IMR-90 (cell line): ENCODE data around the gene TTC39C. TPM values are rescaled to one million over a fixed set of nuclear protein-coding genes. Genes with fewer than 3 reads are reported as not detected.

ENCODE experiments used
- ATAC-seq: fragments of 200-7000 bp; cut with Tn5 transposase; 2 replicates; pipeline ENCODE4 v1.9.1; 2020; ENCODE audit warnings: low read depth, mild to moderate bottlenecking, moderate library complexity
- BruUV-seq: library from RNA; stranded (reverse); fragments of 400-500 nt; replicated peaks from 2 replicates; lab custom pipeline; 2021; lab: Mats Ljungman, UMichigan
- CTCF ChIA-PET: fragments of 300-600 bp; formaldehyde crosslinking; extraction: SDS; loops from one replicate; lab custom pipeline; 2021; ENCODE audit warnings: antibody characterized with exemption; lab: Yijun Ruan, JAX
- POLR2A ChIA-PET: fragments of 300-600 bp; sonication (Branson Sonifier 250); formaldehyde crosslinking; loops from one replicate; lab custom pipeline; 2022; ENCODE audit warnings: antibody characterized with exemption; ENCODE audit not compliant: unreplicated experiment; lab: Charles Lee
- DNase-seq: peaks from one replicate; pipeline ENCODE4 v3.0.0; 2013
- H2AFZ ChIP-seq: replicated peaks from 2 replicates; pipeline ENCODE3; 2013; ENCODE audit warnings: low read length, mild to moderate bottlenecking; ENCODE audit not compliant: poor library complexity
- H2AK5ac ChIP-seq: 2 replicates; pipeline ENCODE4 v1.6.1; 2013; ENCODE audit warnings: low read depth, low read length, inconsistent platforms
- H2AK9ac ChIP-seq: replicated peaks from 2 replicates; pipeline ENCODE3; 2013; ENCODE audit warnings: mild to moderate bottlenecking, low read depth, low read length, moderate library complexity; ENCODE audit not compliant: poor library complexity
- H2BK120ac ChIP-seq: 2 replicates; pipeline ENCODE4 v1.6.1; 2013; ENCODE audit warnings: low read depth, low read length, inconsistent platforms
- H2BK15ac ChIP-seq: 3 replicates; pipeline ENCODE4 v1.6.1; 2013; ENCODE audit warnings: low read depth, low read length, inconsistent platforms
- H2BK20ac ChIP-seq: 2 replicates; pipeline ENCODE4 v1.6.1; 2013; ENCODE audit warnings: low read depth, mild to moderate bottlenecking, inconsistent platforms, low read length, moderate library complexity
- H2BK5ac ChIP-seq: 2 replicates; pipeline ENCODE4 v1.6.1; 2013; ENCODE audit warnings: mild to moderate bottlenecking, low read depth, low read length, inconsistent platforms; ENCODE audit not compliant: poor library complexity, severe bottlenecking
- H3K14ac ChIP-seq: replicated peaks from 2 replicates; pipeline ENCODE4 v1.6.1; 2013; ENCODE audit warnings: low read depth, low read length, inconsistent platforms
- H3K18ac ChIP-seq: 2 replicates; pipeline ENCODE4 v1.6.1; 2013; ENCODE audit warnings: low read depth, low read length, control low read depth
- H3K23ac ChIP-seq: 2 replicates; pipeline ENCODE4 v1.6.1; 2013; ENCODE audit warnings: low read depth, low read length, inconsistent platforms
- H3K27ac ChIP-seq: 2 replicates; pipeline ENCODE4 v1.5.1; 2013; ENCODE audit warnings: mild to moderate bottlenecking, control low read depth, low read length; ENCODE audit not compliant: insufficient read depth
- H3K27me3 ChIP-seq: 2 replicates; pipeline ENCODE4 v1.6.1; 2013; ENCODE audit warnings: low read length; ENCODE audit not compliant: control insufficient read depth, insufficient read depth
- H3K36me3 ChIP-seq: 2 replicates; pipeline ENCODE4 v1.6.1; 2013; ENCODE audit warnings: low read length, mixed read lengths; ENCODE audit not compliant: control insufficient read depth, insufficient read depth
- H3K4ac ChIP-seq: 2 replicates; pipeline ENCODE4 v1.6.1; 2013; ENCODE audit warnings: low read depth, low read length, inconsistent platforms
- H3K4me1 ChIP-seq: 2 replicates; pipeline ENCODE4 v1.6.1; 2013; ENCODE audit warnings: low read length, mixed read lengths; ENCODE audit not compliant: control insufficient read depth, insufficient read depth
- H3K4me2 ChIP-seq: 2 replicates; pipeline ENCODE4 v1.6.1; 2013; ENCODE audit warnings: low read depth, mild to moderate bottlenecking, control low read depth, low read length, moderate library complexity
- H3K4me3 ChIP-seq: 2 replicates; pipeline ENCODE4 v1.5.1; 2013; ENCODE audit warnings: low read depth, mild to moderate bottlenecking, control low read depth, low read length, moderate library complexity; ENCODE audit not compliant: insufficient read depth
- H3K56ac ChIP-seq: 2 replicates; pipeline ENCODE4 v1.6.1; 2013; ENCODE audit warnings: low read length, inconsistent platforms; ENCODE audit not compliant: insufficient read depth; ENCODE audit errors: extremely low read depth
- H3K79me1 ChIP-seq, 2 experiments: 2 replicates each; pipeline ENCODE4 v1.6.1; 2013; ENCODE audit warnings: low read length in 2 of 2, inconsistent platforms in 1 of 2, low read depth in 1 of 2
- H3K9ac ChIP-seq: 2 replicates; pipeline ENCODE4 v1.6.1; 2013; ENCODE audit warnings: low read depth, low read length, control low read depth
- H3K9me1 ChIP-seq: 2 replicates; pipeline ENCODE4 v1.6.1; 2013; ENCODE audit warnings: low read length, inconsistent platforms; ENCODE audit not compliant: insufficient read depth
- H3K9me3 ChIP-seq: 2 replicates; pipeline ENCODE4 v1.6.1; 2013; ENCODE audit warnings: low read length; ENCODE audit not compliant: control insufficient read depth, insufficient read depth
- H4K20me1 ChIP-seq: 2 replicates; pipeline ENCODE4 v1.6.1; 2013; ENCODE audit warnings: low read length, inconsistent platforms; ENCODE audit not compliant: insufficient read depth
- H4K5ac ChIP-seq: 2 replicates; pipeline ENCODE4 v1.6.1; 2013; ENCODE audit warnings: mild to moderate bottlenecking, low read depth, low read length, control low read depth
- H4K8ac ChIP-seq, 2 experiments: 2 replicates each; pipeline ENCODE4 v1.6.1; 2013; ENCODE audit warnings: low read depth in 2 of 2, low read length in 2 of 2, control low read depth in 1 of 2, inconsistent platforms in 1 of 2
- H4K91ac ChIP-seq: 2 replicates; pipeline ENCODE4 v1.6.1; 2013; ENCODE audit warnings: low read depth, low read length, inconsistent platforms; ENCODE audit not compliant: insufficient read depth
- RCOR1 ChIP-seq: IDR thresholded peaks from 2 replicates; pipeline ENCODE4 v1.6.1; 2012; ENCODE audit warnings: mild to moderate bottlenecking, low read length, improper control_type of control experiment; ENCODE audit not compliant: insufficient replicate concordance
- RFX5 ChIP-seq: IDR thresholded peaks from 2 replicates; pipeline ENCODE4 v1.8.0; 2012; ENCODE audit warnings: low read depth, mild to moderate bottlenecking, low read length, moderate library complexity
- WGBS, 2 experiments: methylation state at CpG; one replicate each; pipeline versions ENCODE4 v1.1.5 to v1.1.7; 2013; ENCODE audit warnings: missing lambda C conversion rate in 2 of 2; ENCODE audit not compliant: insufficient read length in 1 of 2; ENCODE audit errors: extremely low coverage in 2 of 2; 5-methylcytosine and 5-hydroxymethylcytosine counted together
- dilution Hi-C: fragments of 300-500 bp; cut with HindIII; formaldehyde crosslinking; loops from one replicate; pipeline ENCODE4 v1.14.3; 2018; ENCODE audit warnings: low sequenced_read_pairs; ENCODE audit not compliant: unreplicated experiment
- in situ Hi-C: fragments of 300-500 bp; cut with MboI; formaldehyde crosslinking; loops from 3 replicates; pipeline ENCODE4 v1.14.3; 2019; ENCODE audit warnings: low sequenced_read_pairs, inconsistent platforms, mixed read lengths
- intact Hi-C: fragments of 100-400 bp; cut with micrococcal nuclease; formaldehyde crosslinking; loops from 2 replicates; pipeline ENCODE4 v1.10.0; 2022
- polyA plus RNA-seq, 3 experiments: library from polyadenylated mRNA; depleted of rRNA; stranded (reverse); fragments of >200 nt; gene quantifications; 2 replicates each; pipeline ENCODE4 v1.2.3, GENCODE V29; 2012; ENCODE audit warnings: low replicate concordance in 1 of 3
- total RNA-seq: library from RNA; depleted of rRNA; stranded (reverse); fragments of >200 nt; gene quantifications from 2 replicates; pipeline ENCODE4 v1.2.3, GENCODE V29; 2012
- TF ChIP-seq, protein P1 (sequence below): fragments of 150-350 bp; IDR thresholded peaks from 2 replicates; pipeline ENCODE4 v1.6.1; 2017; ENCODE audit warnings: mild to moderate bottlenecking, antibody characterized with exemption, low read length, low read depth

The TTC39C gene
- total and polyA plus RNA-seq, 2 of the 4 experiments (the other 2 are of a cell fraction), result 8.0 to 20.8 TPM

DNA sequence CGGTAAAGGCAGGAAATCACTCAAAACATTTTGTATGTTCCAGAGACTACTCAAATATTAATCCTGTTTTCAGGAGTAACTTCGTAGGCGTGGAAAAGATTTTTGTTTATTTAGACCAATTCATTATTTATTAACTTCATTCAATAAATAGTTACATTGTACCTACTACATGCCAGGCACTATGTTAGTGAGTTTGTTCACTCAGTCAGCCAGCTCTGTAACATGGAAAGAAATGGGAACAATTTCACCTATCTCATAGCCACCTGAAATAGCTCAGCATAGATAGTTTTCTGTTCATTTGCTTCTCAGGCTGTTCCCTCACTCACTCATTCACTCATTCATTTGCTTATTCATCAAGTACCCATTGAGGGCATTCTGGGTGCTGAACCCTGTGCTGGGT lies 34.6 kb downstream of the TTC39C start:
- intact Hi-C loops, result no loop called here
- Histone ChIP-seq H2BK5ac (no peak overlapping the region), H3K9ac (no peak overlapping the region), H2BK20ac (no peak overlapping the region), H3K56ac (no peak overlapping the region), H3K9me3 (no peaks in the 10 kb centered on the region; the same call in 1 of the 2 replicates), H2AK5ac (no peak overlapping the region), H3K4me3 (no peak overlapping the region), H4K5ac (no peak overlapping the region), H3K27me3 (no peaks in the 10 kb centered on the region), H3K27ac (no peak overlapping the region), H3K79me1 (peaks cover 15 to 29% of the 10 kb centered on the region in 2 experiments; a peak in 3 of 4 replicates), H2BK120ac (no peak overlapping the region), H4K8ac (no peak overlapping the region), H3K9me1 (peaks cover 16% of the 10 kb centered on the region), H4K20me1 (peaks cover 30% of the 10 kb centered on the region), H2AFZ (no peak overlapping the region), H3K23ac (no peak overlapping the region), H3K4ac (no peak overlapping the region), H3K18ac (no peak overlapping the region), H2BK15ac (no peak overlapping the region), H4K91ac (no peak overlapping the region), H3K4me2 (no peak overlapping the region), H2AK9ac (no peak overlapping the region), H3K36me3 (no peaks in the 10 kb centered on the region), H3K4me1 (peaks cover 13% of the 10 kb centered on the region), H3K14ac (no peak overlapping the region)
- no TSS peak for BruUV-seq
- CTCF ChIA-PET, result no interaction called here
- dilution Hi-C loops, result no loop called here
- no CpG with 5 or more reads among the region's 3 CpGs for WGBS, 2 experiments
- no peak for ATAC-seq
- POLR2A ChIA-PET, result no interaction called here
- TF ChIP-seq RFX5, result no peak
- no peak for TF ChIP-seq RCOR1
- TF ChIP-seq, protein P1, sequence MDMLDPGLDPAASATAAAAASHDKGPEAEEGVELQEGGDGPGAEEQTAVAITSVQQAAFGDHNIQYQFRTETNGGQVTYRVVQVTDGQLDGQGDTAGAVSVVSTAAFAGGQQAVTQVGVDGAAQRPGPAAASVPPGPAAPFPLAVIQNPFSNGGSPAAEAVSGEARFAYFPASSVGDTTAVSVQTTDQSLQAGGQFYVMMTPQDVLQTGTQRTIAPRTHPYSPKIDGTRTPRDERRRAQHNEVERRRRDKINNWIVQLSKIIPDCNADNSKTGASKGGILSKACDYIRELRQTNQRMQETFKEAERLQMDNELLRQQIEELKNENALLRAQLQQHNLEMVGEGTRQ, result no peak
- in situ Hi-C loops, result no loop called here
- no peak for DNase-seq
